LNCAP (cell line): ENCODE results near the gene SNX14.

Source experiments
- CTCF ChIP-seq: fragments of 450-650 bp; IDR thresholded peaks from 2 replicates; pipeline ENCODE4 v1.5.1; 2017; ENCODE audit warnings: mild to moderate bottlenecking

The SNX14 gene

DNA sequence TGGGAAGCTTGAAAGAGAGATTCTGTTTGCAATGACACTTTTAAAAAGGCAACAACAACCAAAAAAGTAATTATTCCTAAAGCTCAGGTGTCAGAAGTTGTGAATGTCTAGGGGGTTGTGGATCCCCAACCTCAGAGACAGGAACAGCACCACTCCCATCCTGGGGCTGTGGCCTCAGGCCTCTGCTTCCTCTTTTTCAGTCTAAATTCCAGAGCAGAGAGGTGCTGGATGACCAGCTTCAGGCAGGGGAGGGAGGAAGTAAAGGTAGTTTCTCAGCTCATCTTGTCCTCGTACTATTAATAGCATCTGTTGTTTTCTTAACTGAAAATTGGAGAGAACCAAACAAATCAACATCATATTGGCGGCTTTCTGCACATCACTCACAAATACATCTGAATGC lies 135.5 kb downstream of the SNX14 start:
- no peak for TF ChIP-seq CTCF

DNA sequence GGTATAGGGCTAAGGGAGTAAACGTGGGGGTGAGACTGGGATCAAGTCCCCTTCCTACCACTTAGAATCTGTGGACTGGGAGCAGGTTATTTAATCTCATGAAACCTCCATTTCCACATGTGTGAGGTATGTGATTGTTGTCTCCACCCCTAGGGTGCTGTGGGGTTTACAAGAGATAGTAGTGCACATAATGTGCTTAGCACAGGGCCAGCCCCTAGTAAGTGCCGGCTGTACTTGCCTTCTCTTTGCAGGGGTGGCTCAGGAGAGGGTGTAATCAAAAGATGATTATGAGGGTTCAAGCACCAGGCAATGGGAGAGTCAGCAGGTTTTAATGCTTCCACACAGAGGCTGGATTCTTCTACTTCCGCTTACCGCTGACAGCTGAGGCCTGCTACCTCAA lies 136.9 kb downstream of the SNX14 start:
- no peak for TF ChIP-seq CTCF
